ENCODE results near the gene SP140.

DNA sequence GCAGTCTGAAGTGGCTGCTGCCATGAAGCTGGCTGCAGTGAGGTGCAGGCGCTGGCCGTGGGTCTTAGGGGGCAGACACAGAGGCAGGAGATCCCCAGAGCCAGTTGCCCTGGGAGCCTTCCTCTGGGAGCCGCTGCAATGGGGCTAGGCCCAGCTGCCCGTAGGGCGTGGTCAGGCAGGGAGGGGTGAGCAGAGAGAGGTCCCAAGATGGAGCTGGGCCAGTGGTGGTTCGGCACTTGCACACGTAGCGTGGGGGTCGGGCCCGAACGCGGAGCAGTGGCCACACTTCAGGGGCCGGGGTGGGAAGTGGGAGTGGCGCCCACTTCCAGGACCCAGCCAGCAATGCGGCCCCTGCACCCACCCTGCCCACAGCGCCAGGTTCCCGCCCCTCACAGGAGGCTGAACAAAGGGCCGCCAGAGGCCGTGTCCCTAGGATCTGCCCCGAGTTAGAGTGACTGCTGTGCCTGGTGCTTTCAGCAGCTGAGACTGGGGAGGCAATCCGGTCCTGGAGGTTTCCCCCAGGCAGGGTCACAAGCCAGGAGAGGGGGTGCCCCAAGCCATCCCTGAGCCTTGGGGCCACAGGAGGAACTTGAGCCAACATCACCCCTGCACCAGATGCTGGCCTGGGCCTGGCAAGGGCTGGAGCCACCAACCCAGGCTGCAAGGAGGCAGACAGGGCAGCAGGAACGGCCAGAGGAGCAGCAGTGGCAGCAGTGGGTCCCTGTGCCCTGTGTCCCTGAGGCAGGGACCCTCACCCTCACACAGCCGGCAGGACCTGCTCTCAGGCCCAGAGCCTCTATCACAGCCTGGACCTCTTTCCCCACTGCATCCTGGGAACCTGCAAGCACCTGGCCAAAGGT, 80.1 kb downstream of the SP140 start:
- TF ChIP-seq ARNT (IDR thresholded peaks at IDR 0.05) (no peak), LEF1 (IDR thresholded peaks at IDR 0.05; ENCODE audit: borderline replicate concordance) (no peak), SUZ12 (IDR thresholded peaks at IDR 0.05) (no peak), L3MBTL2 (conservative IDR thresholded peaks at IDR 0.05) (no peak), SP1 (IDR thresholded peaks at IDR 0.05) (no peak), ZNF384 (IDR thresholded peaks at IDR 0.05) (no peak)
